ENCODE measurements around the gene ADCYAP1.

The ADCYAP1 gene

DNA sequence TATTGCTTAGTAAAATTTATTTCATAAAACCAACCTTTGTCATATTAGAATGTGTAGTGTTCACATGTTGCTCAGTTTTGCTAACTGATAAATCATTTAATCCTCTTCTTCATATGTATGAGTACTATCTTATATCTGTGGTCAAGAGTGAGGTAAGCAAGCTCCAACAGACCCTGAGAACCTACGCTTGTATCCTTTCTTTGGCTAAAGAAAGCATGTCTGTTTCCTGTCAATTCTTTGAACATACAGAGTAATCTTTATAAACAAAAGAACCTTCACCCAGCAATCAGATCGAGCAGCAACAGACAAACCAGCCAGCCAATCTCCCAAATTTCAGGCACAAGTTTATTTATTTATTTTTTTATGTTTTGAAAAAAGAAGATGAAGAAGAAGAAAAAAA is 6.4 kb downstream of the ADCYAP1 start:
- no peaks in the 10 kb centered on the region for H3K9me3 ChIP-seq (ENCODE audit: control insufficient read depth, low read length)
- H3K9ac ChIP-seq (ENCODE audit: low read length): no peak overlapping the region
- H3K4me3 ChIP-seq (ENCODE audit: low read length): no peak overlapping the region
- H3K36me3 ChIP-seq (ENCODE audit: control insufficient read depth, insufficient read depth, low read length, severe bottlenecking): no peaks in the 10 kb centered on the region
- H3K4me1 ChIP-seq (ENCODE audit: control insufficient read depth, insufficient read depth, low read length): peaks cover 4% of the 10 kb centered on the region
- peaks cover 69% of the 10 kb centered on the region for H3K27me3 ChIP-seq (replicated peaks; ENCODE audit: control insufficient read depth, insufficient read depth, low read length)
- no peak for DNase-seq (ENCODE audit: low read depth)

DNA sequence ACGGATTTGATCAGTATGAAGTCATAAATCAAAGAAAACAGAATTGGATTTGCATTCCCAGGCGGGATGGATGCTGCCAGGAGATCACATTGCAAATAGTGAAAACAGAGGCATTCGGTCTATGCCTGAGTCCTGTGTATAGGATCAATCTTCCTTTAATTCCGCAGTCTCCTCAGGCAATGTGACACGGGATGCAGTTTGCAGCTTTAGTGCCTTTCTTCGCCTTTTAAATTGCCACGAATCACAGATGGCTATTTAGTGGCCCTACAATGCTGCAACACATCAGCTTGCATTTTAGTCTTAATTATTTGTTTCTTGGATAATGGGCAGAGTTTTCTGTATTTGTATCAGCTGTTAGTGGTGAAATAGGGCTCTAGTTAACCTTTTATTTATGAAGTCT is 6.8 kb downstream of the ADCYAP1 start:
- no peak for DNase-seq (ENCODE audit: low read depth)
- H3K27me3 ChIP-seq (replicated peaks; ENCODE audit: control insufficient read depth, insufficient read depth, low read length): peaks cover 65% of the 10 kb centered on the region
- H3K9ac ChIP-seq (ENCODE audit: low read length): no peak overlapping the region
- H3K36me3 ChIP-seq (ENCODE audit: control insufficient read depth, insufficient read depth, low read length, severe bottlenecking): no peaks in the 10 kb centered on the region
- H3K4me1 ChIP-seq (ENCODE audit: control insufficient read depth, insufficient read depth, low read length): peaks cover 4% of the 10 kb centered on the region
- H3K9me3 ChIP-seq (ENCODE audit: control insufficient read depth, low read length): no peaks in the 10 kb centered on the region
- H3K4me3 ChIP-seq (ENCODE audit: low read length): no peak overlapping the region

DNA sequence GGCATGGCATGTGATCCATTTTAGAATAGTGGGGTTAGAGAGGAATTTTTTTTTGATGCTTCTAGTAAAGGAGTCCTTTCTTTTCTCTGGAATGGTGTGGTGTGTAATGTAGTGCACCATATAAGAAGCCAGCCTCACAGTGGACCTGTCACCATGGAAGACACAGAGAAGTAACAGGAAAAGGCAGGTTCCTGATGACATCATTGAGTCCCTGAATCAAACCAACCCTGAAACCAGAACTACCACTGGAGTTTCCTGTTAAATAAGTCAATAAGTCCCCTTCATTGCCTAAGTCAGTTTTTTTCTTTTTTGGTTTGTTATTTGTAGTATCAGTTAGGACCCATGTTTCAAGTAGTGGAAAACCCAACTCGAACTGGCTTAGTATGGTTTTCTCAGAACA is 11.9 kb downstream of the ADCYAP1 start:
- DNase-seq (ENCODE audit: low read depth): no peak
- Histone ChIP-seq H3K9ac (ENCODE audit: low read length) (no peak overlapping the region), H3K27me3 (replicated peaks; ENCODE audit: control insufficient read depth, insufficient read depth, low read length) (peaks cover 52% of the 10 kb centered on the region)

DNA sequence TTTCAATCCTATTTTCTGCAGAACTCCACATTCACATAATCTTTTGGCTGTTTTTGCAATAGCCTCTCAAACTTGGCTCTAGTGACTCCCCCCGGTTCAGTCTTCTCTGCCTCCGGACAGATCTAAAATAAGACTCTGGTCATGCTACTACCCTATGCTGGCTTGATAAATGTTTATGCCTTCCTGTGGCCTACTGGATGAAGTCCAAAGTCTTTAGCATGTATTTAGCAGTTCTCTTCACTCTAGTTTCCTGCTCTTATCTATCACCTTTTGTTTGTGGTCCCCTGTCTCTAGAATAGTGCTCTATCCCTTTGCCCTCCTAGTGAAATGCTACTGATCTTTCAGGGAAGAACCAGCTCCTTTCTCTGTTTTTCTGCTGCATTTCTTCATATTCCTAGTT is 14.4 kb downstream of the ADCYAP1 start:
- H3K4me1 ChIP-seq (ENCODE audit: control insufficient read depth, insufficient read depth, low read length): no peaks in the 10 kb centered on the region
- H3K27me3 ChIP-seq (replicated peaks; ENCODE audit: control insufficient read depth, insufficient read depth, low read length): peaks cover 39% of the 10 kb centered on the region
- DNase-seq (ENCODE audit: low read depth): no peak
- no peaks in the 10 kb centered on the region for H3K9me3 ChIP-seq (ENCODE audit: control insufficient read depth, low read length)
- no peak overlapping the region for H3K4me3 ChIP-seq (ENCODE audit: low read length)
- no peak overlapping the region for H3K9ac ChIP-seq (ENCODE audit: low read length)
- no peaks in the 10 kb centered on the region for H3K36me3 ChIP-seq (ENCODE audit: control insufficient read depth, insufficient read depth, low read length, severe bottlenecking)

More for the DNA sequence above, 11.9 kb downstream of the ADCYAP1 start:
- Histone ChIP-seq H3K36me3 (ENCODE audit: control insufficient read depth, insufficient read depth, low read length, severe bottlenecking) (no peaks in the 10 kb centered on the region), H3K4me3 (ENCODE audit: low read length) (no peak overlapping the region), H3K9me3 (ENCODE audit: control insufficient read depth, low read length) (no peaks in the 10 kb centered on the region), H3K4me1 (ENCODE audit: control insufficient read depth, insufficient read depth, low read length) (no peaks in the 10 kb centered on the region)

DNA sequence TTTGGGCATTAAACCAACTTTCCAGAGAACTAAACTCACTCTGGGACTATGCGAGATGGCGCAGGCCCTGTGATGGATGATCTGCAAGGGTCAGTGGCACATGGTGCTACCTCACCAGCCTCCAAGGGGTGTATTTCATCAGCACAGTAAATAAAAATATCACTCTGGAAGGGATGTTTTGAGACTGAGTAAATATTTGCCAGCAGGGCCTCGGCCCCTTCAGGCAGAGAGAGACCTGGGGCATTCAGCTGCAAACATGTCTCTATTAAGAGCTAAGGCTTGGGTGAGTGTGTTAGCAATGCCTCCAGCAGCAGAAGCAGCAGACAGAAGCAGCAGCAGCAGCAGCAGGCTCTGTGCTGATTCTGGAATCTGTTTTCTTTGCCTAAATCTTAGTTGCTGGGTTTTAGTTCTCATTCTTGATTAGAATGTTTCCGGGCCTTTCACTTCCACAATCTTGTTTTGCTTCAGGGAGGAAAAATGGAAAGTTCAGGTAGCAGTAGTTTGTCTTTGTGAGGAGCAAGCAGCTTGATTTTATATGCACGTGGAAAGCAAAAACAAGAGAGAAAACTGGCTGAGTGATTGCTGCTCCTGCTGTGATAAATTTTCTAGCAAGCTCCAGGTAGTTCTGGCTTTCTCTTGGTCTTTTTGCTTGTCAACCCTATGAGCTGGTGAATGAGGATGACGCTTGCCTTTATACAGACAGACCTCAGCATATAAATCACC is 18.6 kb downstream of the ADCYAP1 start:
- Histone ChIP-seq H3K27me3 (replicated peaks; ENCODE audit: control insufficient read depth, insufficient read depth, low read length) (peaks cover 35% of the 10 kb centered on the region), H3K4me1 (ENCODE audit: control insufficient read depth, insufficient read depth, low read length) (no peaks in the 10 kb centered on the region), H3K4me3 (ENCODE audit: low read length) (no peak overlapping the region), H3K9ac (ENCODE audit: low read length) (no peak overlapping the region), H3K9me3 (ENCODE audit: control insufficient read depth, low read length) (no peaks in the 10 kb centered on the region), H3K36me3 (ENCODE audit: control insufficient read depth, insufficient read depth, low read length, severe bottlenecking) (no peaks in the 10 kb centered on the region)
- DNase-seq (ENCODE audit: low read depth): no peak

DNA sequence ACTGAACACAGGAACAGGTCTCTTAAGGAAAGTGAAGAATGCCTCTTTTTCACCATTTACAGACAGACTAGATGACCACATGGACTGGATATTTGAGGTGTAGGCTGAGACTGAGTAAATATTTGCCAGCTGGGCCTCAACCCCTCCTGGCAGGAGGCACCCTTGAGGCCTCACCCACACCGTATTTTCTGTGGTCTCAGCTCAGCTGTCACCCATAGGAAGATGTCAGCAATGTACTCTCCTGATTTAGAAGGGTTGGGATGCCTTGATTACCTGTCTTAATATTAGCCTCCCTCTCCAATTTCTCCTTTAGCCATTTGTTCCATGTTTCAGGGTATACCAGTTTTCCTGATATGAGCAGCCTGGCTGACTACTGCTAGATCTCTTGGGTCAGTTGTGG is 20.3 kb downstream of the ADCYAP1 start:
- Histone ChIP-seq H3K4me1 (ENCODE audit: control insufficient read depth, insufficient read depth, low read length) (no peaks in the 10 kb centered on the region), H3K9me3 (ENCODE audit: control insufficient read depth, low read length) (no peaks in the 10 kb centered on the region), H3K9ac (ENCODE audit: low read length) (no peak overlapping the region), H3K27me3 (replicated peaks; ENCODE audit: control insufficient read depth, insufficient read depth, low read length) (peaks cover 40% of the 10 kb centered on the region), H3K4me3 (ENCODE audit: low read length) (no peak overlapping the region), H3K36me3 (ENCODE audit: control insufficient read depth, insufficient read depth, low read length, severe bottlenecking) (no peaks in the 10 kb centered on the region)
- no peak for DNase-seq (ENCODE audit: low read depth)

DNA sequence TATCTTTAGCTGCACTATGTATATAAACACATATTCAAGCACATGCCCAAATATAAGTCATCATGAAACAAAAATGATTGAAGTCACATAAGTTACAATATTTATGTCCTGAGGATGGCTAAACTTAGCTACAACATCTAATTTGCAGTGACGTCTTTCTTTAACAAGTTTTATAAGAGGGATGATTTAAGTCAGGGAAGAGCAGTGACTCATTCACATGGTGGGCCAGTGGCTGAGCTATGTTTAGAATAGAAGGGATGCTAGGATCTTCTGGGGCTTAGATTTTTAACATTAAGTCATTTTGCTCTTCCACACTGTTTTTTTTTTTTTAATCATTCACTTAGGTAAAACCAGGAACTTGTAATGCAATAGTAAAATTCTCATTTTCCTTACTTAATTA is 22.3 kb downstream of the ADCYAP1 start:
- H3K9me3 ChIP-seq (ENCODE audit: control insufficient read depth, low read length): no peaks in the 10 kb centered on the region
- H3K36me3 ChIP-seq (ENCODE audit: control insufficient read depth, insufficient read depth, low read length, severe bottlenecking): no peaks in the 10 kb centered on the region
- no peaks in the 10 kb centered on the region for H3K4me1 ChIP-seq (ENCODE audit: control insufficient read depth, insufficient read depth, low read length)
- peaks cover 39% of the 10 kb centered on the region for H3K27me3 ChIP-seq (replicated peaks; ENCODE audit: control insufficient read depth, insufficient read depth, low read length)
- H3K4me3 ChIP-seq (ENCODE audit: low read length): no peak overlapping the region
- DNase-seq (ENCODE audit: low read depth): no peak
- no peak overlapping the region for H3K9ac ChIP-seq (ENCODE audit: low read length)

DNA sequence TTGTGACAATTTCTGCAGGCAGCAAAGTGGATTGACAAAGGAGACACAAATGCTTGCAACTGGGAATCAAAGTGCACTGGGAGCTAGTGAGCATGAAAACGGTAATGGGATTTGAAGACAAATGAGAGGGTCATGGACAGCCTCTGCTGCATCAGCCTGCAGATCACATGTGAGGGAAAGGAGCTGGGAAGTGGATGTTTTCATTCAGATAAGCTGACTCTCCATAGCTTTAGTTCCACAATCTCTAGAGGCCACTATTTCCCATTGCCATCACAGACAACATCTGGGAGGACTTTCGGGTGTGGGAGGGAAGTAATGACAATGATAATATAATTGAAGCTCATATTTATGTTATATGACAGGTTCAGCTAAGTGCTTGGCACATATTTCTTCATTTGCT is 28.4 kb downstream of the ADCYAP1 start:
- Histone ChIP-seq H3K36me3 (ENCODE audit: control insufficient read depth, insufficient read depth, low read length, severe bottlenecking) (no peaks in the 10 kb centered on the region), H3K4me1 (ENCODE audit: control insufficient read depth, insufficient read depth, low read length) (no peaks in the 10 kb centered on the region), H3K9me3 (ENCODE audit: control insufficient read depth, low read length) (no peaks in the 10 kb centered on the region), H3K4me3 (ENCODE audit: low read length) (no peak overlapping the region), H3K9ac (ENCODE audit: low read length) (no peak overlapping the region), H3K27me3 (replicated peaks; ENCODE audit: control insufficient read depth, insufficient read depth, low read length) (peaks cover 44% of the 10 kb centered on the region)
- no peak for DNase-seq (ENCODE audit: low read depth)

DNA sequence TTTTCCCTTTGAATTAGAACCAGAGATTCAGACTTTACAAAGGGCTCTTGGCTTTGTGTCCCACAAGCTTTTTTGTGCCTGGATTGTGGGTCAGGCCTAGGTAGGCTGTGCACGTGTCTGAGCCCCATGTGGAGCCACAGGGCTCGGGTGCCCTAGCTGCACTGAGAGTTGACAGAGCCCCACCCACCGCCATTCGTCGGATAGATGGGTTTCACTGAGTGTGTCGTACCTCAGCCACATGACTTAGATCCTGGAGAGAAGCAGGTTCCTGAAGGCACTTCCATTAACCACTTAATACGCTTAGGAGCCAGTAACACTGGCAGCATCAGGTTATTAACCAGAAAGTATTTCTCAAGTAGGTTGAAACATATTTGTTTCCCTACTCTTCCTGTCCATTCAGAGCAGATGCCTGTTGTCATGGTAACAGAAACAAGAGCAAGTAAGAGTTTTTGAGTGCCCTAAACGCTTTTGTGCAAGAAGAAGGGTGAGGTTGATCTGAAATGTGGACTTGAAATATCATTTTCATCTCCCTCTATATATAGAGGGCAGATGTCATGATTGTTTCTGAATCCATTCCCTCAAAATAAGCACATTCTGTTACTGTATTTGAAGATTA is 30.0 kb downstream of the ADCYAP1 start:
- Histone ChIP-seq H3K4me1 (ENCODE audit: control insufficient read depth, insufficient read depth, low read length) (no peaks in the 10 kb centered on the region), H3K9ac (ENCODE audit: low read length) (no peak overlapping the region), H3K27me3 (replicated peaks; ENCODE audit: control insufficient read depth, insufficient read depth, low read length) (peaks cover 47% of the 10 kb centered on the region), H3K9me3 (ENCODE audit: control insufficient read depth, low read length) (no peaks in the 10 kb centered on the region), H3K4me3 (ENCODE audit: low read length) (no peak overlapping the region), H3K36me3 (ENCODE audit: control insufficient read depth, insufficient read depth, low read length, severe bottlenecking) (no peaks in the 10 kb centered on the region)
- DNase-seq (ENCODE audit: low read depth): no peak

DNA sequence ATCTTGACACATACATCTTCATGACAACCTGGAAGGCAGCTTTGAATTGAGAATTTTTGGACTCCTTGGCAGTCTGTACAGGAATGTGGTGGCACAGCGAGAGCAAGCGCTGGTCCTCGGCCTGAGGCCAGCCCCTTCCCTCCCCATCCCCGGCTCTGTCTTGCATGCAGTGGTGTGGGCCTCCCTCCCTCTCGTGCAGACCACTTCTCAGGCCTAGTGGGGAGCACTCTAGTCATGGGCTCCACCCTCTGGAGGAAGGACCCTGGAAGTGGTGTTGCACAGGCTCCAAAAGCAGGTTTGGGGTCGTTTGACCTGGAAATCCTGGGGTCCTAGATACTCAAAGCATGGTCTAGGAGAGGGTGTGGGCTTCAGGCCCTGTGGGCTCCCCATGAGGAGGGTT is 32.3 kb downstream of the ADCYAP1 start:
- Histone ChIP-seq H3K27me3 (replicated peaks; ENCODE audit: control insufficient read depth, insufficient read depth, low read length) (peaks cover 64% of the 10 kb centered on the region), H3K9ac (ENCODE audit: low read length) (no peak overlapping the region), H3K4me1 (ENCODE audit: control insufficient read depth, insufficient read depth, low read length) (no peaks in the 10 kb centered on the region), H3K36me3 (ENCODE audit: control insufficient read depth, insufficient read depth, low read length, severe bottlenecking) (no peaks in the 10 kb centered on the region), H3K9me3 (ENCODE audit: control insufficient read depth, low read length) (no peaks in the 10 kb centered on the region), H3K4me3 (ENCODE audit: low read length) (no peak overlapping the region)
- no peak for DNase-seq (ENCODE audit: low read depth)

DNA sequence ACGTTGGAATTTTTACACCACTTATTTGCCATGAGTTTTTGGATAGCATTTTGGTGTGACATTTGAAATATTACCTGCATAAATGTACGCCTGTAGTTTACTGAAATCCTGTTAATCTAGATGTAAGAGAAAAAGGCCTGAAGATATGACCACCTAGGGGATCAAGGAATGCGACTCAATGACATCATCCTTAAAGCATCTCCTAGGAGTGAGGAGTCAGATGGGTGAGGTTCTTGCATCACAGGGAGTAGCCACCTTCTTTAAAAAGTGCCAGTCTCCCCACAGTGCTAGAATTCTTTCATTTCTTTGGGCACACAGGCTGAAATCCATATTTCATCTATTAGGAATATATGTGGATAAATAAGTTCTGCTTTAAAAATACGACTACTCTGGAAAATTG is 34.5 kb downstream of the ADCYAP1 start:
- no peaks in the 10 kb centered on the region for H3K36me3 ChIP-seq (ENCODE audit: control insufficient read depth, insufficient read depth, low read length, severe bottlenecking)
- peaks cover 65% of the 10 kb centered on the region for H3K27me3 ChIP-seq (replicated peaks; ENCODE audit: control insufficient read depth, insufficient read depth, low read length)
- no peak for DNase-seq (ENCODE audit: low read depth)
- peaks cover 5% of the 10 kb centered on the region for H3K4me1 ChIP-seq (ENCODE audit: control insufficient read depth, insufficient read depth, low read length)
- H3K9me3 ChIP-seq (ENCODE audit: control insufficient read depth, low read length): no peaks in the 10 kb centered on the region
- no peak overlapping the region for H3K4me3 ChIP-seq (ENCODE audit: low read length)
- H3K9ac ChIP-seq (ENCODE audit: low read length): no peak overlapping the region

DNA sequence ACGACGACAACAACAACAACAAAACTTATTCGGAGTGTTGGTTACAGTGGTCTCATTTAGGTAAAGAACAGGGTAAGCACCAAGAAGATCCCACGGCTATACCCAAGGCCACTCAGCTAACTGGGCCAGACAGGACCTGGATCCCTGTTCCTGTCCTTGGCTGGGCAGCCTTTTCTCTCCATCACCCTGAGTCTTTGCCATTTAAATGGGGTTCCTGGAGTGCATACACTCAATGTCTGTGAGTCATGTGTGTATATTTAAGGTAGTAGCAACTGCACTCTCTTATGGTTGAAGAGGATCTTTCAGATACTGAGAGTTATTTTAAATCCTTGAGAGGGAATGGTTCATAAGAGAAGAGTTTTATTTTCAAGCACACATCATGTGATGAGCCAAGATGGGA is 35.3 kb downstream of the ADCYAP1 start:
- H3K9ac ChIP-seq (ENCODE audit: low read length): no peak overlapping the region
- no peaks in the 10 kb centered on the region for H3K9me3 ChIP-seq (ENCODE audit: control insufficient read depth, low read length)
- H3K27me3 ChIP-seq (replicated peaks; ENCODE audit: control insufficient read depth, insufficient read depth, low read length): peaks cover 60% of the 10 kb centered on the region
- DNase-seq (ENCODE audit: low read depth): no peak
- H3K4me1 ChIP-seq (ENCODE audit: control insufficient read depth, insufficient read depth, low read length): peaks cover 13% of the 10 kb centered on the region
- H3K4me3 ChIP-seq (ENCODE audit: low read length): no peak overlapping the region
- no peaks in the 10 kb centered on the region for H3K36me3 ChIP-seq (ENCODE audit: control insufficient read depth, insufficient read depth, low read length, severe bottlenecking)
